H1 (cell line): ENCODE measurements around the gene NUP205. TPM values are rescaled to one million over a fixed set of nuclear protein-coding genes. Genes with fewer than 3 reads are reported as not detected.

Experiments
- CTCF ChIA-PET: fragments of 300-600 bp; sonication (Branson Sonifier 250); formaldehyde crosslinking; loops from one replicate; lab custom pipeline; 2021; ENCODE audit not compliant: partially characterized antibody; lab: Charles Lee
- POLR2A ChIA-PET: fragments of 300-600 bp; sonication (Branson Sonifier 250); formaldehyde crosslinking; loops from one replicate; lab custom pipeline; 2021; ENCODE audit warnings: inconsistent platforms; ENCODE audit not compliant: partially characterized antibody; lab: Charles Lee
- DNase-seq, 2 experiments: peaks; one replicate each; pipeline versions ENCODE4 v3.0.0 to v3.0.0-alpha.2; 2010 to 2022; ENCODE audit warnings: low spot score in 2 of 2, low read depth in 1 of 2, mixed read lengths in 1 of 2
- FAIRE-seq: peaks from 2 replicates; lab custom pipeline; 2011; peaks lifted over from hg19 to GRCh38; lab: Jason Lieb, UNC
- H2AFZ ChIP-seq: 2 replicates; pipeline ENCODE4 v1.8.1; 2012; ENCODE audit warnings: low read length, inconsistent platforms
- H2AK5ac ChIP-seq: 2 replicates; pipeline ENCODE4 v1.6.1; 2013; ENCODE audit warnings: low read depth, low read length
- H2BK120ac ChIP-seq: replicated peaks from 2 replicates; pipeline ENCODE3; 2013; ENCODE audit warnings: low read depth, low read length, inconsistent platforms
- H2BK12ac ChIP-seq: 2 replicates; pipeline ENCODE4 v1.6.1; 2013; ENCODE audit warnings: low read depth, low read length
- H2BK15ac ChIP-seq: 2 replicates; pipeline ENCODE4 v1.6.1; 2013; ENCODE audit warnings: low read length
- H2BK20ac ChIP-seq: 2 replicates; pipeline ENCODE4 v1.6.1; 2013; ENCODE audit warnings: low read length
- H2BK5ac ChIP-seq: 2 replicates; pipeline ENCODE4 v1.6.1; 2013; ENCODE audit warnings: low read depth, low read length
- H3K14ac ChIP-seq: 2 replicates; pipeline ENCODE4 v1.6.1; 2013; ENCODE audit warnings: inconsistent platforms; ENCODE audit not compliant: insufficient read length
- H3K18ac ChIP-seq: 2 replicates; pipeline ENCODE4 v1.6.1; 2013; ENCODE audit warnings: low read length; ENCODE audit errors: extremely low read depth
- H3K23ac ChIP-seq: 2 replicates; pipeline ENCODE4 v1.6.1; 2013; ENCODE audit warnings: inconsistent platforms; ENCODE audit not compliant: insufficient read length
- H3K23me2 ChIP-seq: 2 replicates; pipeline ENCODE4 v1.6.1; 2013; ENCODE audit warnings: low read depth, low read length
- H3K27ac ChIP-seq: 2 replicates; pipeline ENCODE4 v1.6.1; 2011; ENCODE audit warnings: low read depth, low read length, inconsistent platforms
- H3K27me3 ChIP-seq, 4 experiments: replicated peaks in 1 of 4; 1 replicate in 1 of 4; 2 replicates in 3 of 4; pipeline versions ENCODE4 v1.6.1 to v1.8.1; 2011 to 2013; ENCODE audit warnings: low read length in 3 of 4, mild to moderate bottlenecking in 3 of 4, inconsistent platforms in 2 of 4, mixed read lengths in 2 of 4, moderate library complexity in 1 of 4; ENCODE audit not compliant: control insufficient read depth in 3 of 4, insufficient read depth in 3 of 4; ENCODE audit errors: extremely low read depth in 1 of 4
- H3K36me3 ChIP-seq, 4 experiments: 2 replicates each; pipeline versions ENCODE4 v1.6.1 to v1.8.1; 2011 to 2013; ENCODE audit warnings: mild to moderate bottlenecking in 4 of 4, low read length in 3 of 4, moderate library complexity in 2 of 4, control low read depth in 1 of 4, inconsistent platforms in 1 of 4; ENCODE audit not compliant: insufficient read depth in 4 of 4, control insufficient read depth in 2 of 4
- H3K4ac ChIP-seq: replicated peaks from 2 replicates; pipeline ENCODE3; 2013; ENCODE audit warnings: low read length, low read depth, mixed read lengths, inconsistent platforms; ENCODE audit not compliant: insufficient read length
- H3K4me1 ChIP-seq, 4 experiments: replicated peaks in 1 of 4; 1 replicate in 1 of 4; 2 replicates in 3 of 4; pipeline versions ENCODE4 v1.6.1 to v1.8.1; 2011 to 2013; ENCODE audit warnings: low read length in 3 of 4, inconsistent platforms in 2 of 4, mixed read lengths in 1 of 4; ENCODE audit not compliant: insufficient read depth in 4 of 4, control insufficient read depth in 3 of 4
- H3K4me2 ChIP-seq, 2 experiments: 2 replicates each; pipeline versions ENCODE4 v1.6.1 to v1.8.1; 2011 to 2013; ENCODE audit warnings: low read depth in 2 of 2, low read length in 2 of 2, control low read depth in 1 of 2, inconsistent platforms in 1 of 2, mild to moderate bottlenecking in 1 of 2; ENCODE audit not compliant: insufficient read depth in 1 of 2
- H3K4me3 ChIP-seq, 4 experiments: fragments of 200-600, 300-600 bp in 1 of 4; sonication (generic), shearing (Covaris generic), sonication (Bioruptor Twin) in 1 of 4; 2 replicates each; pipeline versions ENCODE4 v1.5.1 to v1.8.1; 2011 to 2016; ENCODE audit warnings: low read length in 4 of 4, low read depth in 3 of 4, control low read depth in 2 of 4, inconsistent platforms in 2 of 4, mild to moderate bottlenecking in 2 of 4, mixed read lengths in 1 of 4, moderate library complexity in 1 of 4; ENCODE audit not compliant: insufficient read depth in 2 of 4; ENCODE audit errors: extremely low read depth in 1 of 4
- H3K56ac ChIP-seq: replicated peaks from 2 replicates; pipeline ENCODE3; 2013; ENCODE audit warnings: low read depth, mild to moderate bottlenecking, mixed read lengths, low read length, inconsistent platforms; ENCODE audit not compliant: insufficient read length
- H3K79me1 ChIP-seq: 2 replicates; pipeline ENCODE4 v1.6.1; 2013; ENCODE audit warnings: low read depth, low read length, control low read depth
- H3K79me2 ChIP-seq, 2 experiments: 2 replicates each; pipeline versions ENCODE4 v1.6.1 to v1.8.1; 2012 to 2013; ENCODE audit warnings: low read length in 2 of 2, mild to moderate bottlenecking in 2 of 2, inconsistent platforms in 1 of 2; ENCODE audit not compliant: insufficient read depth in 2 of 2, control insufficient read depth in 1 of 2
- H3K9ac ChIP-seq, 4 experiments: replicated peaks in 1 of 4; 1 replicate in 1 of 4; 2 replicates in 3 of 4; pipeline versions ENCODE4 v1.6.1 to v1.8.1; 2011 to 2013; ENCODE audit warnings: low read depth in 3 of 4, low read length in 3 of 4, control low read depth in 2 of 4, mild to moderate bottlenecking in 2 of 4, moderate library complexity in 2 of 4, inconsistent platforms in 1 of 4; ENCODE audit errors: extremely low read depth in 1 of 4
- H3K9me3 ChIP-seq, 2 experiments: 2 replicates each; pipeline versions ENCODE4 v1.6.1 to v1.8.1; 2012 to 2013; ENCODE audit warnings: mild to moderate bottlenecking in 2 of 2, moderate library complexity in 2 of 2, control low read depth in 1 of 2, inconsistent platforms in 1 of 2, low read depth in 1 of 2, low read length in 1 of 2, mixed read lengths in 1 of 2; ENCODE audit not compliant: insufficient read depth in 2 of 2
- H4K20me1 ChIP-seq, 2 experiments: replicated peaks in 1 of 2; 2 replicates each; pipeline versions ENCODE3 to v1.8.1; 2011 to 2013; ENCODE audit warnings: inconsistent platforms in 2 of 2, low read length in 2 of 2, mild to moderate bottlenecking in 1 of 2; ENCODE audit not compliant: insufficient read depth in 2 of 2, control insufficient read depth in 1 of 2
- H4K5ac ChIP-seq: 2 replicates; pipeline ENCODE4 v1.6.1; 2013; ENCODE audit warnings: low read length, low read depth, mixed read lengths, inconsistent platforms; ENCODE audit not compliant: insufficient read length
- H4K8ac ChIP-seq: 2 replicates; pipeline ENCODE4 v1.8.0; 2013; ENCODE audit warnings: mild to moderate bottlenecking, moderate library complexity, low read length, inconsistent platforms; ENCODE audit not compliant: insufficient read depth; ENCODE audit errors: extremely low read depth
- H4K91ac ChIP-seq: replicated peaks from 2 replicates; pipeline ENCODE3; 2013; ENCODE audit warnings: low read length, mixed read lengths, inconsistent platforms; ENCODE audit not compliant: insufficient read length
- CREB1 ChIP-seq: IDR thresholded peaks from 2 replicates; pipeline ENCODE4 v1.6.1; 2012; ENCODE audit warnings: inconsistent platforms
- RBBP5 ChIP-seq: IDR thresholded peaks from 2 replicates; pipeline ENCODE4 v1.7.1; 2012; ENCODE audit warnings: low read depth, mild to moderate bottlenecking, inconsistent platforms, low read length, moderate library complexity, borderline replicate concordance
- TEAD4 ChIP-seq: IDR thresholded peaks from 2 replicates; pipeline ENCODE4 v1.6.1; 2012; ENCODE audit warnings: low read depth, low read length, inconsistent platforms, mixed read lengths
- WGBS, 2 experiments: shearing (Covaris generic) in 1 of 2; methylation state at CpG; one replicate each; pipeline versions ENCODE4 v1.1.6 to v1.1.7; 2013 to 2015; ENCODE audit warnings: low lambda C conversion rate in 2 of 2, mixed read lengths in 2 of 2, inconsistent platforms in 1 of 2, low coverage in 1 of 2, missing lambda C conversion rate in 1 of 2; ENCODE audit not compliant: insufficient replicate concordance in 2 of 2, insufficient coverage in 1 of 2, insufficient read length in 1 of 2; ENCODE audit errors: extremely low coverage in 1 of 2, missing lambda C conversion rate in 1 of 2; 5-methylcytosine and 5-hydroxymethylcytosine counted together
- polyA plus RNA-seq, 7 experiments: library from polyadenylated mRNA; depleted of rRNA in 3 of 7; stranded (reverse) in 5 of 7; unstranded in 2 of 7; fragments of >200 nt in 5 of 7; fragments of 200-250 nt in 2 of 7; gene quantifications; 1 replicate in 5 of 7; 2 replicates in 1 of 7; 4 replicates in 1 of 7; pipeline versions ENCODE4 v1.2.1 to v1.2.3, GENCODE V29; 2011 to 2013; ENCODE audit warnings: missing spikeins in 2 of 7, mixed read lengths in 2 of 7
- total RNA-seq: library from RNA; stranded (reverse); fragmentation: NEBNext Ultra II Directional; extraction: Animal tissue kit (Norgen Biotek cat#: 25700); gene quantifications from 2 replicates; pipeline ENCODE4 v1.2.1, GENCODE V29; 2021

The NUP205 gene
- total and polyA plus RNA-seq, 2 of the 8 experiments (the other 6 are each of a cell fraction or from before 2014, with no cell fraction given), result 148 to 216 TPM

DNA sequence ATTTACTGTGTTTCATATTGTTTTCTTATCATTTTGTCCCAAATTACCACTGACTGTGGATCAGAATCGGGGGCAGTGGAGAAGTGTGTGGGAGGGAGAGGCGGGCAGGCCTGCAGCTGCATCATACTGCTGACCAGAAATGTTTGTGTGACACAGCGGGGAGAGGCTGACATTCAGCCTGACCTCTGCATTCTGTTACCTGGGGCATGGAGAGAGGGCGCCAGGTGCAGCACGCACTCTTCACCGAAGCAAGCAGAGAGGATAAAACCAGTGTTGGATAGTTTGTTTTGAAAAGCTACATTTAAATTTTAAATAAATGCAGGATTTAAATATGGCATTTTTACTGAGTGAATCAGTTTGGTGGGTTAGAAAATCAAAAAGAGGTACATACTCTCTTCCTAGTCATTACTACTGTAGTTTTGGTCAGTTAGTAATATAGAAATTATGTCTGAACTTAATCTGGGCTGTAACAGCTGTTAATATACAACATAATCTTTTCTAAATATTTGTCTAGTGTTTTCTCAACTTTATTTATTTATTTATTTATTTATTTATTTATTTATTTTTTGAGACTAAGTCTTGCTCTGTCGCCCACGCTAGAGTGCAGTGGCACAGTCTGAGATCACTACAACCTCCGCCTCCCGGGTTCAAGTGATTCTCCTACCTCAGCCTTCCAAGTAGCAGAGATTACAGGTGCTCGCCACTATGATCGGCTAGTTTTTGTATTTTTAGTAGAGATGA lies 95.8 kb downstream of the NUP205 start:
- no peaks in the 10 kb centered on the region for H3K27me3 ChIP-seq
- H3K79me1 ChIP-seq, result no peaks in the 10 kb centered on the region
- no peak overlapping the region for H2BK12ac ChIP-seq
- H3K14ac ChIP-seq, result no peak overlapping the region
- no peak overlapping the region for H2BK15ac ChIP-seq
- H3K36me3 ChIP-seq, result peaks cover 0 to 9% (median 4%) of the 10 kb centered on the region in 4 experiments; a peak in 3 of 8 replicates
- FAIRE-seq, result no peak
- H3K4me3 ChIP-seq, result no peak overlapping the region
- ChIA-PET CTCF (interaction anchor here (0.9 to 1.6 kb wide), 3 partner anchors 9 to 83 kb away, joined by 3 to 6 read pairs (median 4); no protein-coding TSS in a partner anchor), POLR2A (no interaction called here)
- no peaks in the 10 kb centered on the region for H4K20me1 ChIP-seq
- H4K8ac ChIP-seq, result no peak overlapping the region
- 84% methylated on average over 12 of the region's 12 CpGs; no CpG with 5 or more reads in 1 of the 2 experiments for WGBS, 2 experiments
- TF ChIP-seq CREB1, result no peak
- TF ChIP-seq TEAD4, result 0 out of 2 replicates have a peak, but pooled peaks have one; percentile 7
- no peak for TF ChIP-seq RBBP5
- H3K23ac ChIP-seq, result no peak overlapping the region
- H2AK5ac ChIP-seq, result no peak overlapping the region
- H2BK5ac ChIP-seq, result no peak overlapping the region
- no peak overlapping the region for H2BK20ac ChIP-seq
- peak overlapping the region in 1 of 2 experiments; percentile 5; a peak in 1 of 4 replicates for H3K4me2 ChIP-seq
- no peak overlapping the region for H3K9ac ChIP-seq
- no peak overlapping the region for H2AFZ ChIP-seq
- no peak overlapping the region for H4K91ac ChIP-seq
- H3K9me3 ChIP-seq, result no peaks in the 10 kb centered on the region
- no peak overlapping the region for H3K56ac ChIP-seq
- no peak overlapping the region for H3K4ac ChIP-seq
- H4K5ac ChIP-seq, result no peak overlapping the region
- no peak overlapping the region; the same call in 1 of the 2 replicates for H3K18ac ChIP-seq
- no peaks in the 10 kb centered on the region for H3K23me2 ChIP-seq
- no peak for DNase-seq
- no peak overlapping the region for H3K27ac ChIP-seq
- peaks cover 0 to 2% (median under 1%) of the 10 kb centered on the region in 4 experiments; a peak in 2 of 7 replicates for H3K4me1 ChIP-seq
- H3K79me2 ChIP-seq, result no peaks in the 10 kb centered on the region
- H2BK120ac ChIP-seq, result no peak overlapping the region
